ENCODE results near the gene ACO2.

Gene ACO2

DNA sequence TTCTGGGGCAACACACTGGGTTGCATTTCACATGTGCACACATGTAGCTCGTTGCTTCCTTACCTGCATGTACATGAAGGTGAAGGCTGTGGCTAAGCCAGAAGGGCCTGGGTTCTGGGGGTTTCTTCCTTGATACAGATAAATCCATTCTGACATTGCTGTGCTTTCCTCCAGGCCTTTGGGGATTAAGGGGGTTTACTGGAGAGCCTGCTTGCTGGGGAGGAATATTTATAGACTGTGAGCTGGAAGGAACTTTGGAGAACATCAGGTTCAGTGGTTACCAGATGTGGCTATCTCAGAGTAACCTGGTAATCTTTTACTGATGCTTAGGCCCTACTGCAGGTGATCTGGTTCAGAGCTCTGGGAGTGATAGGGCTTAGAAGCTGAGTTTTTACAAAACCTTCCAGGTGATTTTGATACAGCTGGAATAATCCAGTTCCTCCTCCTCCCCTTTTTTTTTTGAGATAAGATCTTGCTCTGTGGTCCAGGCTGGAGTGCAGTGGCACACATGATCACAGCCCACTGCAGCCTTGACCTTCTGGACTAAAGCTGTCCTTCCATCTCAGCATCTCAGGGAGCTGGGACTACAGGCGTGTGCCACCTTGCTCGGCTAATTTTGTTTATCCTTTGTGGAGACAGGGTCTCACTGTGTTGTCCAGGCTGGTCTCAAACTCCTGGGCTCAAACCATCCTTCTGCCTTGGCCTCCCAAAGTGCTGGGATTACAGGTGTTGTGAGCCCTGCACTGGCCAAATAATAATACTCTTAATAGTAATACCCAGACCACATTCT, 19.9 kb downstream of the ACO2 start:
- no peak for DNase-seq (ENCODE audit: low read depth in 2 of 2)

DNA sequence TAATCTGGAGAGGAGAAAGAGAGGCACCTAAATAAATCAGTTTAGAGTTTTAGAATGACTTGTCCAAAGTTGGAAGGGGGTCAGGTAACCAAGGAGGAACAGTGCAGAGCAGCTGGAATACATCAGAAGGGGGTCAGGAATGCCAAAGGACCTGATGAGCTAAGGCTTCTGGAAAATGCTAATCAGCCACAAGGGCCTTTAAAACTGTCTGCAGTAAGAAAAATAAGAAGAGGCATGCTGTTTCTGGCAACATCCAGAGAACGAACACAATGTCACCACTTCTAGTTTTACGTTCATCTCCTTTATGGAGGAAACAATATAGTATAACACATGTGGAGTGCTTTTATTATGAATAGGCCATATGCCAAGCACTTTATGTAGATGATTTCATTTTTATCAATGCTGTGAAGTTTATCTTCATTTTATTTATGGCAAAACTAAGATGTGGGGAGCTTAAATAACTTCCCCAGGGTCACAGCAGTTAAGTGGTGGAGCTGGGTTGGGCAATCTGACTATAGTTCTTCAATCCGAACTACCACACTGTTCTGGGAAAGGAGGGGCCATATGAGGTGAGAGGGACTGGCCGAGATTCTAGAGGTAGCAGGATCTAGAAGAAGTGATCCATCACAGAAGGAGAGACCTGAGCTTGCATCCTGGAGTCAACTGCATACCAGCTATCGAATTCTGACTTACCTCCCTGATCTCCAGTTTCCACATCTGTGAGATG, 22.6 kb downstream of the ACO2 start:
- DNase-seq (ENCODE audit: low read depth in 2 of 2) = no peak

DNA sequence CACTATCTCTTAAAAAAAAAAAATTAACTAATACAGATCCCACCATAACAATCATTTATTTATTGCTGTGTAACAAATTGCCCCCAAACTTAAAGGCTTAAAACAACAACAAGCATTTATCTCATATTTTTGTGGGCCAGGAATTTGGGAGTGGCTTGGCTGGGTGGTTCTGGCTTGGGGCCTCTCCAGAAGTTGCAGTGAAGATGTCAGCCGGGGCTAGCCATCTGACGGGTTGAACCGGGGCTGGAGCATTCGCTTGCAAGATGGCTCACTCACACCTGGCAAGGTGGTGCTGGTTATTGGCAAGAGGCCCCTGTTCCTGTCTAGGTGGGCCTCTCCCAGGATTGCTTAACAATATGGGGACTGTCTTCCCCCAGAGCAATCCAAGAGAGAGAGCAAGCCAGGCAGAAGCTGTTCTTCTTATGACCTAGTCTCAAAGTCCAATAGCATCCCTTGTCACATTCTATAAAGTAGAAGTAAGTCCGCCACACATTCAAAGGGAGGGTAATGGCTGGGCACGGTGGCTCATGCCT, 29.5 kb downstream of the ACO2 start:
- DNase-seq (ENCODE audit: low read depth in 2 of 2) = no peak

DNA sequence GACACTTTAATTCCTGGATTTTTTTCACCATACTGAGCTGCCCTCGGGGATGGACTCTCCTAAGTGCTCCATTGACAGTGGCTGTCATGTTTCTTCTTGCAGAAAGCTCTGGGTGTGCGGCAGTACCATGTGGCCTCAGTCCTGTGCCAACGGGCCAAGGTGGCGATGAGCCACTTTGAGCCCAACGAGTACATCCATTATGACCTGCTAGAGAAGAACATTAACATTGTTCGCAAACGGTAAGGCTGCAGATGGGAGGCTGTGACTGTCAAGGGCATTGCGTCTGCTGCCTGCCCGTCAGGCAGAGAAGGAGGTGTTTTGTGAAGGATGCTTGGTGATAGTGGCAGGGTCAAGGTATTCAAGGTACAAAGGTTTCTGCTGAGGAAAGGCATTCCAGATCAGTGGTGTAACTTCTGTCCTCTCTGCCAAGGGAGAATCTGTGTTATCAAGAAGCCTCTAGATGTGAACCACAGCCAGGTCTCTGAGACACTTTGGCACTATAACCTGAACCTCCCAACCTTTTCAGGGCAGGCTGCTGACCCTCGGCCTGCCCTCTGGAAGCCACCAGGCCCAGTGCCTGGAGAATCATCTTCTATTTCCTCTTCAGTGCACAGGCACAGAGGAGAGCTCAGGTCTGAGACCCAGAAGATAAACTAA, 30.8 kb downstream of the ACO2 start:
- no peak for DNase-seq (ENCODE audit: low read depth in 2 of 2)

DNA sequence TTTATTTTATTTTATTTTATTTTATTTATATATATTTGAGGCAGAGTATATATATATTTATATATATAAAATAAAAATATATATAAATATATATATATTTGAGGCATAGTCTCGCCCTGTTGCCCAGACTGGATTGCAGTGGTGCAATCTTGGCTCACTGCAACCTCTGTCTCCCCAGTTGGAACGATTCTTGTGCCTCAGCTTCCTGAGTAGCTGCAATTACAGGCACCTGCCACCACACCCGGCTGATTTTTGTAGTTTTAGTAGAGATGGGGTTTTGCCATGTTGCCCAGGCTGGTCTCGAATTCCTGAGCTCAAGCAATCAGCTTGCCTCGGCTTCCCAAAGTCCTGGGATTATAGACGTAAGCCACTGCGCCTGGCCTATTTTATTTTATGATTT, 31.4 kb downstream of the ACO2 start:
- no peak for DNase-seq (ENCODE audit: low read depth in 2 of 2)

DNA sequence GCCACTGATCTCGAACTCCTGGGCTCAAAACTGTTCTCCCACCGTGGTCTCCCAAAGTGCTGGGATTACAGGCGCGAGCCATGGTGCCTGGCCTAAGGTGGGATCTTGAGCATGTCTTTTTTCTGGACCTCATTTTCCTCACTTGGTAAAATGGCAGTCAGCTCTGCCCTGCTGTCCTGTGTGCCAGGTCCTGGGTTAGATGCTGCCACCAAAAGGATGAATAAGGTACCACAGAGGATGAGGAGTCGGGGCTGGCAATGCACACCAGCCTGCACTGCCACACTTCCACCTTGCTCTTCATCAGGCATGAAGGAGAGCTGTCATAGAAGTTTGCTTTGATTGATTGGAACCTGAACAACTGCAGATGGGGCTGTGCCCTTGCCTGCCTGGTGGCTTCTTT, 32.3 kb downstream of the ACO2 start:
- no peak for DNase-seq (ENCODE audit: low read depth in 2 of 2)

DNA sequence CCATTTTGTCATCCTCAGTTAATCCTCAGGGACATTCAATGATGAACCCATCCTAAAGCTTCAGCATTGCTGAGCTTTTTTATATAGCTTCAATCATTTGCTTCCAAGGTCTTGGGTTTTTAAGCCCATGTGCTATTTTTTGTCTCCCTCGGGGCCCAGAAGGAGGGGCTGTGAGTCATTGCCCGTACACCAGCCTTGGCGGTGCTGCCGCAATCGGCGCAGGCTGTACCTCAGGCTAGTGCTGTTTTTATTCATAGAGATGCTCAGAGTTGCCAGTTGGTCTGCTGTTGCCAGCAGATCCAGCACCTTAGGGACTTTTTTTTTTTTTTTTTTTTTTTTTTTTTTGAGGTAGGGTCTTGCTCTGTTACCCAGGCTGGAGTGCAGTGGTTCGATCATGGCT, 35.5 kb downstream of the ACO2 start:
- DNase-seq (ENCODE audit: low read depth in 2 of 2) = no peak

DNA sequence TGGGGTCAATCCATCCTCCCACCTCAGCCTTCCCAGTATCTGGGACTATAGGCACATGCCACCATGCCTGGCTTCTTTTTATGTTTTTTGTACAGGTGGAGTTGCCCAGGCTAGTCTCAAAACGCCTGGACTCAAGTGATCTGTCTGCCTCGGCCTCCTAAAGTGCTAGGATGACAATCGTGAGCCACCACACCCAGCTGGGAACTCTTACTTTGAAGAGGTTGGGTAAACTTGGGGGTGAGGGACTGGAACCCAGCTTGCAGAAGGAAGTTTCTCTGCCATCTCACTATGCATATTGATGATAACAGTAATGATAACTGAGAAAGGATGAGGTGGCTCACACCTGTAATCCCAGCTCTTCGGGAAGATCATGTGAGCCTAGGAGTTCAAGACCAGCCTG, 35.9 kb downstream of the ACO2 start:
- DNase-seq (ENCODE audit: low read depth in 2 of 2) = no peak

DNA sequence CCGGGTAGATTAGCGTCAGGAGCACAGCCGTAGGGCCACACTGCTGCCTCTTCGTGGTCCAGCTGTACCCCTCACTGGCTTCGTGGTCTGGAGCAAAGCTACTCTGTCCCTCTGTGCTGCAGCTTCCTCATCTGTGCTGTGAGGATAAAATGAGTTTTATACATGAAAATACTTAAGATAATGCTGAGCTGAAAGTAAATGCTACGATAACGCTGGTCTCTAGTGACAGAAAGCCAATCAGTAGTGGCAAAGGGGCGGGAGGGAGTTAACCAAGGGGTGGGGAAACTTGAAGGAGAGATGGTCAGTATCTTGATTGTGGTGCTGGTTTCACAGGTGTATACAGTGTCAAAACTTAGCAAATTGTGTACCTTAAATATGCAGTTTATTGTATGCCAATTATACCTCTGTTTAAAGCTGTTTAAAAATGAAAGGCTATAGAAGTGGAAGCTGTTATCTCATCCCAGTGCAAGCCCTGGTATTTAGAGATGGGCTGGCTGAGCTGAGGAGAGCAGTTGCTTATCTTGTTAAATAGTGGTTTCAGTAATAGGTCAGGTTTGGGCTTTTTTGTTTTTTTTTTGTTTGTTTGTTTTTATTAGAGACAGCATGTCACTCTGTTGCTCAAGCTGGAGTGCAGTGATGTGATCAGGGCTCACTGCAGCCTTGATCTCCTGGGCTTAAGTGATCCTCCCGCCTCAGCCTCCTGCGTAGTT, 36.7 kb downstream of the ACO2 start:
- no peak for DNase-seq (ENCODE audit: low read depth in 2 of 2)

DNA sequence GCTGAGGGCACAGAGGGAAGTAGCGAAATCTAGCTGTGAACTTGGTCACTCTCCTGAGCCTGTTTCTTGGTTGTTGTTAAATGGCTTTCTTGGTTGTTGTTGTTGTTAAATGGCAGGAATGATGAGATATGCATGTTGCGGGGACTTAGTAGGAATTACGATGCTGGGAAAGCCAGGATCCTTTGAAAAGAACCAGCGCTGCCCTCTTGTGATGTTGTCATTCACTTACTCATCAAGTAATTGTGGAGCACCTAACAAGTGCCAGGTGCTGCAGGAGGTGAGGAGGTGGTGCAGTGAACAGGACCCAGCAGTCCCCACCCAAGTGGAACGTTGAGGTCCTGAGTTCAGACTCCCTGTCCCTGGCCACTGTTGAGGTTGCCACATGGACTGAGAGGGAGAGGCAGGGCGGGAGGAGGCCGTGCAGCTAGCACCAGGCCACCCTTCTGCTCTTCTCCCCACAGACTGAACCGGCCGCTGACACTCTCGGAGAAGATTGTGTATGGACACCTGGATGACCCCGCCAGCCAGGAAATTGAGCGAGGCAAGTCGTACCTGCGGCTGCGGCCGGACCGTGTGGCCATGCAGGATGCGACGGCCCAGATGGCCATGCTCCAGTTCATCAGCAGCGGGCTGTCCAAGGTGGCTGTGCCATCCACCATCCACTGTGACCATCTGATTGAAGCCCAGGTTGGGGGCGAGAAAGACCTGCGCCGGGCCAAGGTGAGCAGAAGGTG, 38.6 kb downstream of the ACO2 start:
- no peak for DNase-seq (ENCODE audit: low read depth in 2 of 2)

DNA sequence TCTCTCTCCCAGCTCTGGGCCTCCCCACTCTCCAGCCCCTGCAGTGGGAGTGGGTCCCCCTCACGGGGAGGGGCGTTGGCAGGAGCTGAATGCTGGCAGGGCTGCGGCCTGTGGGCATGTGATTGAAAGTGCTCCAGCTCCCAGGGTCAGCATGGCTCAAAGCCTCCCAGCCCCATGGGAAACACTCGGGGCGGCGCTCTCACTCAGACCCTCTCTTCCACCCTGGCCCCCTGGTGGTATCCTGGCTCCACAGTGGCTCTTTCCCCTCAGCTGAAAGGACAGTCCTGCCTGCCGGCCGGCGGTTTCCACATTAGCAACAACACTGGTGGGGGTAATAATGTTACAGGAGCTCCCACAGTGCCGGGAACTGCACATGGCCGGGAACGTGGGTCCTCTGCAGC, 39.9 kb downstream of the ACO2 start:
- no peak for DNase-seq (ENCODE audit: low read depth in 2 of 2)

DNA sequence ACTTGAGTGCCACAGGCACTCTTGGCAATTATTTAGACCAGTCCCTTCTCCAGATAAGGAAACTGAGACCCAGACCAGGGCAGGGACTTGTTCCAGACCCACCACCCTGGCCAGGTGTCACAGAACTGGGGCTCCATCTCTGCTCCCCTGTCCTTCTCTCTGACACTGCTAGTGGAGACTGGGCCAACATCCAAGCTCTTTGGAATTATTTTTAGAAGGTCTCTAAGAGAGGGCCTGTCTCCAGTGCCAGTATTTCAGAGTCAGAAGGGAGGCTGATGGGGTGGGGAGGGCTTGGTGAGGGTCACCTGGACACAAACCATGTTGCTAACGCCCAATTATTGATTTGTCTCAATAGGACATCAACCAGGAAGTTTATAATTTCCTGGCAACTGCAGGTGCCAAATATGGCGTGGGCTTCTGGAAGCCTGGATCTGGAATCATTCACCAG, 42.6 kb downstream of the ACO2 start:
- DNase-seq (ENCODE audit: low read depth in 2 of 2) = no peak

DNA sequence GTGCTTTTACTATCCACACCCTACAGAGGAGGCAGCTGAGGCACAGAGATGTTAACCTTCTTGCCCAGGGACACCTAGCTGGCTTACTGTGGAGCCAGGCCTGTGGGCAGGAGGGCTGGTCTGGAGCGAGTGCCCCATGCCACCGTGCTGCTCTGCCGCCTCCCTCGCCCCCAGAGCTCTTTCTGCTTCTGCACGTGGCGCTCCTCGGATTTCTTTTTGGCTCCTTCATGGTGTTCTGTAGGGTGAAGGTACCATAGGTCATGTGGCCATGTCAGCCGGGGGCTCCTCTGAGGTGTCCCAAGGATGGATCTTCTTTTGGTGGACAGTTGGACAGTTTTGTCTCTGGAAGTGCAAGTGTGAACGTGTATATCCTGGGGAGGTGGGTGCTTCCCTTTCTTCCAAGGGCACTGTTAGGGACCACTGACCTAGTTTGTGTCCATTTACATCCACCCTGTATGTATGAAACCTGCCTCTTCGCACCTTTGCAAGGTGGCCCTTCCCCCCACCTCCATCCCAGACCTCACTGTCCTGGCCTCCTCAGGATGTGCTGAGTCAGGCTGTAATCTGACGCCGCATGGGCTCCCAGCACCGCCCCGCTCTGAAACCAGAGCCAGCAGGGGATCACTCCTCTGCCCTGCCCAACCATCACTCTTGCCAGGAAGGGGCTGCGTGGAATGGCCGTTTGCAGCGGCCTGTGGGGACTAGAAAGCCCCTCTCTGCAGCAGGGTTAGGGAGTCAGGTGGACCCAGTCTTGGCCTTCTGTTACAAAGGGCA, 43.7 kb downstream of the ACO2 start:
- no peak for DNase-seq (ENCODE audit: low read depth in 2 of 2)

DNA sequence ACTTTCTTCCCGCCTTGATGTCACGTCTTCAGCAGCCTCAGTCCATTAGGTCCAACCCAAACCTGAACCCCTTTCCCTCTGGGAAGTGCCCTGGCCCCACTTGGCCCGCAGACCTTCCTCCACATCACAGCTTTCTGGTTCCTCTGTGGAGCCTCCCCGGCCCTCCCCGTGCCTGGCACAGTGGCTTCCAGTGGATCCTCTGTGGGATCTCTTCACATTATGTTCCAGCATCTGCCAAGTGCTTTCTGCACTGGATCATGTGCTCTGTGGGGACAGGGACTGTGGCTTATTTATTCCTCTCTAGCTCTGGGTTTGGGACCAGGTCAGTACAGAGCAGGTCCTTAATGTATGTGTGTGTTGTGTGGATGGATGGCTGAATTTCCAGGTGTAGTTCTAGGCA, 44.5 kb downstream of the ACO2 start:
- no peak for DNase-seq (ENCODE audit: low read depth in 2 of 2)

DNA sequence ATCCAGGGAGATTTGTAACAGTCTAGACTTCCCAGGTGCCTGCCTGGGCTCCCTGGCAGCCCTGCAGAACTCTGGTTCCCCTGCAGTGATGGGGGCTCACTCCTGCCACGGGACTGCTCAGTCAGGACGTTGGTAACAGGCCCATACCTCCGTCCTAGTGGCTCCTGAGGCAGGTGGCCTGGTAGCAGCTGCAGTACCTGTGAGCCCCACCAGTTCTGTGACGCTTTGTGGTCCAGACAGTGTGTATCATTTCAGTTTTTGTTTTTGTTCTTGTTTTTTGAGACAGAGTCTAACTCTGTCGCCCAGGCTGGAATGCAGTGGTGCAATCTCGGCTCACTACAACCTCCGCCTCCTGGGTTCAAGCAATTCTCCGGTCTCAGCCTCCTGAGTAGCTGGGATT, 47.5 kb downstream of the ACO2 start:
- DNase-seq (ENCODE audit: low read depth in 2 of 2) = no peak

DNA sequence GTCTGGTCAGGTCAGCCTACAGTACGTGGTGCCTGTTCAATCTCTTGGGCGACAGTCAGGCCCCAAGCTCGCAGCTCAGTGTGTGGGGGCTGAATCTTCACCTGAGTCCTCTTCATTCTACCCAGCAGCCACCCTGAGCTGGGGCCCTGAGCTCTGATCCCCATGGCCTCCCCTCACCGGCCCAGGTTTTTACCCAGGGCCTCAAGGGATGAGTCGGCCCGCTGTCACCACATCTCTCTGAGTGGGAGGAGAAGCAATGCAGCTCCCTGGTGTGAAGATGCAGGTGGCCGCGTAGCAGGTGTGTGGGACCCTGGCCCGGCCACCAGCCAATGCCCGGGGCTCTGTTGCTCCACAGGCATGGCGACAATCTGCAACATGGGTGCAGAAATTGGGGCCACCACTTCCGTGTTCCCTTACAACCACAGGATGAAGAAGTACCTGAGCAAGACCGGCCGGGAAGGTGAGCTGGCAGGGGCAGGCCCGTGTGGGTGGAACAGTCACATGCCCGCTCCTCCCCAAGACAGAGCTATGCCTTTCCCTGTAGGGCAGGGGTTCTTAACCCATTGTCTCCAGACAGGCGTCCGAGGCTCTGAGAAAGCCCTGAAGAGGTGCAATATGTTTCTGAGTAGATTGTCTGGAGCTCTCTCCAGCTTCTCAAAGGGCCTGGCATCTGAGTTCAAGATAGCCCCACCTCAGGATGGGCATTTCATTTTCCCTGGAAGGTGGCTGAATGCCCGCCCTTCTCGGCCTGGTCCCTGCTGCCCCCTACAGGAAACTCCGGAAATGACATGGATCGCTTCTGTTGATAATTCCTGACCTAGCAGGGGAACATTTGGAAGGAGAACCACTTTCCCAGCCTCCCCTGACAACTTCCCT, 48.5 kb downstream of the ACO2 start:
- peak in 1 of 2 donors; percentile 43 for DNase-seq (ENCODE audit: low read depth in 2 of 2)

DNA sequence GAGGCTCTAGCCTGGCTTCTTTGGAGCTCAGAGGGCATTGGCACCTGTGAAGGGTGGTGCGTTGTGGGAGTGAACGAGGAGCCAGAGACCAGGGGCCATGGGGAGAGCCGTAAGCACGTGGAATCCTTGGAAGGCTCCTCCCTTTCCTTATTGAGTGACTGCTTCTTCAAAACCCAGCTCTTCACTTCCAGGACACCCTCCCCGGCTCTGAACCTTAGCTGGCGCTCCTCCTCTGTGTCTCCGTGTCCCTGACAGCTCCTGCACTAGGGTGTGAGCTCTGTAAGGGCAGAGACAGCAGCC, 49.1 kb downstream of the ACO2 start:
- no peak for DNase-seq (ENCODE audit: low read depth in 2 of 2)

DNA sequence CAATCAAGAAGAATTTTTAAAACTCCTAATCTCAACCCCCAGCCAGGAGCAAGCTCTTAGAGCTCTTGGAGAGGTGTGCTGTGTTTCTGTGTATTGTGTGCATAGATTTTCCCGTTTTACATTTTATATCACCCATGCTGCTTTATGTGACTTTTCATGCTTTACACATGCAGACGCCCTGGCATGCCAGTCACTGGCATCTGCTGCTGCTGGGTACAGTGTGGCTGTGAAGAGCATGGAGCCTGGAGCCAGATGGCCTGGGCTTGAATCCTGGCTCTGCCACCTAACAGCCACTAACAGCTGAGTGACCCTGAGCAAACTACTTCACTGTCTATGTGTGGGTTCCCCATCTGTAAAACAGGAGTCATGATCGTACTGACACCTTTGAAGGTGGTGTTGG, 52.2 kb downstream of the ACO2 start:
- no peak for DNase-seq (ENCODE audit: low read depth in 2 of 2)

DNA sequence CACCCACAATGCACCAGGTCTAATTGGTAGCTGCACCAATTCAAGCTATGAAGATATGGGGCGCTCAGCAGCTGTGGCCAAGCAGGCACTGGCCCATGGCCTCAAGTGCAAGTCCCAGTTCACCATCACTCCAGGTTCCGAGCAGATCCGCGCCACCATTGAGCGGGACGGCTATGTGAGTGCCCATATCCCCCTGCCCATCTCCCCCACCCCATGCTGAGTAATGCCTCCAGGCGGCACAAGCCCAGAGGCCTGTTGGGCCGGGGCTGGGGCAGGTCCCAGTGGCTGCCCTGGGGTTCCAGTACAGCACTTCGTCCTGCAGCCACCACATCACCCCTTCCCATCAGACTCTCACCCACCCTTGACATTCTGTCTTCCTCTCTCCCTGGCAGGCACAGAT, 53.9 kb downstream of the ACO2 start:
- DNase-seq (ENCODE audit: low read depth in 2 of 2) = no peak

All from stimulated activated CD8-positive, alpha-beta memory T cell treated with anti-CD3 and anti-CD28 coated beads, Interleukin-2, amount 100 ng/mL, for 48 hours (primary cell).